HEK293 (cell line): ENCODE data around the gene C1QL1.

Source experiments
- CTCF ChIA-PET: fragments of 350-600 bp; formaldehyde crosslinking; extraction: SDS; loops from one replicate; lab custom pipeline; 2021; ENCODE audit warnings: antibody characterized with exemption; lab: Yijun Ruan, JAX
- POLR2A ChIA-PET: fragments of 300-600 bp; formaldehyde crosslinking; extraction: SDS; loops from one replicate; lab custom pipeline; 2020; ENCODE audit warnings: antibody characterized with exemption, inconsistent platforms; lab: Yijun Ruan, JAX
- H3K27ac ChIP-seq: fragments of 200-500 bp; sonication (Bioruptor generic); 2 replicates; pipeline ENCODE4 v1.5.1; 2014; ENCODE audit warnings: low read depth, low read length, control low read depth, inconsistent platforms; ENCODE audit errors: extremely low read depth
- H3K36me3 ChIP-seq, 2 experiments: fragments of 200-500 bp in 1 of 2; sonication (Bioruptor generic) in 1 of 2; 1 replicate in 1 of 2; 2 replicates in 1 of 2; pipeline ENCODE4 v1.5.1; 2014 to 2017; ENCODE audit warnings: inconsistent platforms in 2 of 2, low read length in 2 of 2; ENCODE audit not compliant: control insufficient read depth in 2 of 2, insufficient read depth in 1 of 2
- H3K4me1 ChIP-seq: fragments of 200-500 bp; sonication (Bioruptor generic); 2 replicates; pipeline ENCODE4 v1.5.1; 2014; ENCODE audit warnings: mild to moderate bottlenecking, low read length, inconsistent platforms; ENCODE audit not compliant: control insufficient read depth, insufficient read depth
- H3K4me3 ChIP-seq: 2 replicates; pipeline ENCODE4 v1.5.1; 2011; ENCODE audit warnings: low read depth, mild to moderate bottlenecking, control low read depth, low read length, moderate library complexity
- H3K9me3 ChIP-seq: fragments of 200-500 bp; sonication (Bioruptor generic); 2 replicates; pipeline ENCODE4 v1.5.1; 2014; ENCODE audit warnings: low read depth, low read length, inconsistent platforms; ENCODE audit not compliant: control insufficient read depth, insufficient read depth
- EGR2 ChIP-seq: fragments of 450-650 bp; formaldehyde crosslinking; IDR thresholded peaks from 2 replicates; pipeline ENCODE4 v1.5.1; 2016; ENCODE audit warnings: low read depth, missing biosample characterization, missing genetic modification characterization
- GLIS1 ChIP-seq: fragments of 450-650 bp; formaldehyde crosslinking; IDR thresholded peaks from 2 replicates; pipeline ENCODE4 v1.5.1; 2016; ENCODE audit warnings: missing biosample characterization, missing genetic modification characterization
- GLIS2 ChIP-seq: fragments of 450-650 bp; formaldehyde crosslinking; IDR thresholded peaks from 2 replicates; pipeline ENCODE4 v1.5.1; 2016; ENCODE audit warnings: missing biosample characterization, missing genetic modification characterization
- SCRT2 ChIP-seq: fragments of 450-650 bp; formaldehyde crosslinking; IDR thresholded peaks from 2 replicates; pipeline ENCODE4 v1.5.1; 2016; ENCODE audit warnings: missing biosample characterization, missing genetic modification characterization
- SP2 ChIP-seq: fragments of 450-650 bp; formaldehyde crosslinking; IDR thresholded peaks from 2 replicates; pipeline ENCODE4 v1.5.1; 2016; ENCODE audit warnings: missing biosample characterization, missing genetic modification characterization
- YY2 ChIP-seq: fragments of 450-650 bp; formaldehyde crosslinking; IDR thresholded peaks from 2 replicates; pipeline ENCODE4 v1.5.1; 2016; ENCODE audit warnings: missing biosample characterization, missing genetic modification characterization
- ZIC2 ChIP-seq: fragments of 450-650 bp; formaldehyde crosslinking; IDR thresholded peaks from 2 replicates; pipeline ENCODE4 v1.5.1; 2016; ENCODE audit warnings: missing biosample characterization, missing genetic modification characterization
- ZNF112 ChIP-seq: fragments of 450-650 bp; formaldehyde crosslinking; IDR thresholded peaks from 2 replicates; pipeline ENCODE4 v1.5.0; 2017; ENCODE audit warnings: missing biosample characterization, missing genetic modification characterization
- ZNF157 ChIP-seq: fragments of 450-650 bp; formaldehyde crosslinking; IDR thresholded peaks from 2 replicates; pipeline ENCODE4 v1.5.1; 2016; ENCODE audit warnings: missing biosample characterization, missing genetic modification characterization
- ZNF2 ChIP-seq: fragments of 450-650 bp; formaldehyde crosslinking; IDR thresholded peaks from 2 replicates; pipeline ENCODE4 v1.5.1; 2016; ENCODE audit warnings: missing biosample characterization, missing genetic modification characterization
- ZNF350 ChIP-seq: fragments of 450-650 bp; formaldehyde crosslinking; IDR thresholded peaks from 2 replicates; pipeline ENCODE4 v1.5.0; 2017; ENCODE audit warnings: missing biosample characterization, mild to moderate bottlenecking, missing genetic modification characterization
- ZNF514 ChIP-seq: fragments of 450-650 bp; formaldehyde crosslinking; IDR thresholded peaks from 2 replicates; pipeline ENCODE4 v1.5.1; 2016; ENCODE audit warnings: missing biosample characterization, missing genetic modification characterization
- ZNF600 ChIP-seq: fragments of 450-650 bp; formaldehyde crosslinking; IDR thresholded peaks from 2 replicates; pipeline ENCODE4 v1.5.1; 2016; ENCODE audit warnings: missing biosample characterization, missing genetic modification characterization
- ZSCAN23 ChIP-seq: fragments of 450-650 bp; formaldehyde crosslinking; IDR thresholded peaks from 2 replicates; pipeline ENCODE4 v1.5.1; 2016; ENCODE audit warnings: missing biosample characterization, missing genetic modification characterization
- TF ChIP-seq, protein P1 (sequence below): fragments of 450-650 bp; formaldehyde crosslinking; IDR thresholded peaks from 2 replicates; pipeline ENCODE4 v1.5.1; 2017; ENCODE audit warnings: missing biosample characterization, missing genetic modification characterization
- TF ChIP-seq, protein P2 (sequence below): fragments of 450-650 bp; formaldehyde crosslinking; IDR thresholded peaks from 2 replicates; pipeline ENCODE4 v1.5.1; 2016; ENCODE audit warnings: missing biosample characterization, missing genetic modification characterization
- TF ChIP-seq, protein P3 (sequence below): fragments of 450-650 bp; formaldehyde crosslinking; optimal IDR thresholded peaks from 2 replicates; pipeline ENCODE3; 2016; ENCODE audit warnings: missing biosample characterization, mild to moderate bottlenecking, missing genetic modification characterization

Gene C1QL1

DNA sequence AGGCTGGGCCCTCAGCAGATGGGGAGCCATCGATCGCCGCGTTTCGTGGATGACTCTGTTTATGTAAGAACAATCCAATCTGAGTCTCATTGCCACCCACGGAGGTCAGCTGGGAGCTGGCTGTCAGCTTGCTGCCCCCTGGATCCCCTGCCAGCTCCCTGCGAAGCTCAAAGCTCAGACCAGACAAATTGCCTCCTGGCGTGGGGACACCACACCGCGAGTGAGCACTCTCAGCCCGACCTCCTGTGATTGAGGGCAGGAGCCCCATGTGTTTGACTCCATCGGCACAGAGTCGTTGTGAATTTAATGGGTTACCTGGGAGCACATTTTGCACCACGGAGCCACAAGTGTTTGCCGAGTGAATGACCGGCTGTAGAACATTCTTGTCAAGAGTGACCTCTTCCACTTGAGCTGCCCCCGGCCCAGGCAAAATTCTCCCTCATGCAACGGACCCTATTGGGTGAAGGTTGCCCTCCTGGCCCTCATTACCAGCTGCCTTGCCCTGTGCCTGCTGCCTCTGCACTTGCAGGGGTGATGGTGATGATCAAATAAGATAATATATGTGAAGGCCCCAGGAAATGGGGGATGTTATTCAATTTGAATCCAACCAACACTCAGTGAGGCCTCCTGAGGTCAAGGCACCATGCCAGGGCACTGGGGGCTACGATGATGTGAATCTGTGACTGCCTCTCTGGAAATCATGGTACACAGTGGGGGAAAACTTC is 45.2 kb downstream of the C1QL1 start:
- H3K36me3 ChIP-seq = peaks cover 14 to 26% of the 10 kb centered on the region in 2 experiments
- TF ChIP-seq ZIC2 (tag by site-specific recombination) (peak; percentile 81), ZNF350 (no peak), GLIS1 (tag by site-specific recombination) (peak; percentile 56; the same call in 1 of the 2 replicates), GLIS2 (tag by site-specific recombination) (peak; percentile 30; the same call in 1 of the 2 replicates), ZNF157 (tag by site-specific recombination) (no peak), SCRT2 (tag by site-specific recombination) (0 out of 2 replicates have a peak, but pooled peaks have one; percentile 29), ZNF112 (tag by site-specific recombination) (no peak), YY2 (tag by site-specific recombination) (no peak)
- TF ChIP-seq, protein P1, sequence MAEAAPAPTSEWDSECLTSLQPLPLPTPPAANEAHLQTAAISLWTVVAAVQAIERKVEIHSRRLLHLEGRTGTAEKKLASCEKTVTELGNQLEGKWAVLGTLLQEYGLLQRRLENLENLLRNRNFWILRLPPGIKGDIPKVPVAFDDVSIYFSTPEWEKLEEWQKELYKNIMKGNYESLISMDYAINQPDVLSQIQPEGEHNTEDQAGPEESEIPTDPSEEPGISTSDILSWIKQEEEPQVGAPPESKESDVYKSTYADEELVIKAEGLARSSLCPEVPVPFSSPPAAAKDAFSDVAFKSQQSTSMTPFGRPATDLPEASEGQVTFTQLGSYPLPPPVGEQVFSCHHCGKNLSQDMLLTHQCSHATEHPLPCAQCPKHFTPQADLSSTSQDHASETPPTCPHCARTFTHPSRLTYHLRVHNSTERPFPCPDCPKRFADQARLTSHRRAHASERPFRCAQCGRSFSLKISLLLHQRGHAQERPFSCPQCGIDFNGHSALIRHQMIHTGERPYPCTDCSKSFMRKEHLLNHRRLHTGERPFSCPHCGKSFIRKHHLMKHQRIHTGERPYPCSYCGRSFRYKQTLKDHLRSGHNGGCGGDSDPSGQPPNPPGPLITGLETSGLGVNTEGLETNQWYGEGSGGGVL = no peak
- TF ChIP-seq, all 188 proteins: peak for 4
- no peaks in the 10 kb centered on the region; the same call in 1 of the 2 replicates for H3K4me1 ChIP-seq
- H3K4me3 ChIP-seq = no peak overlapping the region
- ChIA-PET POLR2A (interaction anchor here (0.6 to 1.4 kb wide), 5 partner anchors 9 to 98 kb away, joined by 3 to 4 read pairs (median 3); partner anchors contain the start of gene C1QL1), CTCF (interaction anchor here (0.7 to 7.9 kb wide), 8 partner anchors 28 to 212 kb away, joined by 3 to 296 read pairs (median 4); partner anchors contain the start of gene ACBD4)
- H3K9me3 ChIP-seq = no peaks in the 10 kb centered on the region
- H3K27ac ChIP-seq = no peak overlapping the region

- no peak for TF ChIP-seq SP2 (tag by site-specific recombination)
- Histone ChIP-seq H3K36me3 (peaks cover 13 to 19% of the 10 kb centered on the region in 2 experiments), H3K9me3 (no peaks in the 10 kb centered on the region), H3K4me3 (no peak overlapping the region), H3K27ac (no peak overlapping the region), H3K4me1 (no peaks in the 10 kb centered on the region; the same call in 1 of the 2 replicates)
- CTCF ChIA-PET = interaction anchor here (0.6 to 7.9 kb wide), 9 partner anchors 9 to 177 kb away, joined by 3 to 296 read pairs (median 39); partner anchors contain the start of gene EFTUD2
- POLR2A ChIA-PET = interaction anchor here (0.7 to 0.9 kb wide), 2 partner anchors 11 to 206 kb away, joined by 3 read pairs; no protein-coding TSS in a partner anchor
These were observed 46.0 kb downstream of the C1QL1 start for GRCh38 chr17:44922136-44922535.

DNA sequence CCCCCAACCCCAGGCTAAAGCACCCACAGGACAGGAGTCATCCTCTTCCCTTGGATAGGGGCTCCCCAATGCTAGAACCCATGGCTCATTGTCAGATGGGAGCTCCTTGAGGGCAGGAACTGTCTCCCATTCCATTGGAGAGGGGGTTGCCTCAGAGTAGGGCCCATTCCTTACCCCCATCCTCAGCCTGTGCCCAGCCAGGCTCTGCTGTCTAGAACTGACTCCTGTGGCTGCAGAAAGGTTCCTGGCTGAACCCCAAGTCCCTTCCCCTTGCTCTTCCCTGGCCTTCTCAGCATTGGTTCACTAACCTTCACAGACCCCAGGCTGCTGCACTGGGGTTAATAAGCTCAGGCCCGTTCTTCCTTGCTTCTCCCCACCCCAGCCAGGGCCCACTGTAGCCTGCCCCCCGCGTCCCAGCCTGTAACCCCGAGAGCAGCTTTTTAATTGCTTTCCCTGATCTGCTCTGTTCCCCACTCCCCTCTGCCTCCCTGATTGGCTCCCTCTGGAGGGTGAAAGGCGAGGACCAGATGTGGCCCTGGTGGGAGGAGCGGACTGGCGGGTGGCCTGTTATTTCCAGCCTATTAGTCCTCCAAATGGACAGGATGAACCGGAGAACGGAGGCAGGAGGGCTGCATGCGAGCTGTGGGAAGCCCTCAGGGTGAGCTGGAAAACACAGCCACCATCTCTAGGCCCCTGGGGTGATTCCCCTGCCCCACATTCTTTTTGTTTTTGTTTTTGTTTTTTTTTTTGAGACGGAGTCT is 46.8 kb downstream of the C1QL1 start:
- ChIA-PET POLR2A (interaction anchor here (0.5 to 1.3 kb wide), 3 partner anchors 83 to 205 kb away, joined by 3 to 7 read pairs (median 3); no protein-coding TSS in a partner anchor), CTCF (interaction anchor here (0.6 to 7.9 kb wide), 30 partner anchors 10 to 232 kb away, joined by 3 to 296 read pairs (median 6); partner anchors contain the start of genes ACBD4, C1QL1, EFTUD2 and PLCD3)
- H3K36me3 ChIP-seq = peaks cover 9 to 10% of the 10 kb centered on the region in 2 experiments

GRCh38 chr17:44920565-44920940 is 47.5 kb downstream of the C1QL1 start:
- POLR2A ChIA-PET = interaction anchor here (0.5 to 1.3 kb wide), 6 partner anchors 9 to 108 kb away, joined by 3 to 7 read pairs (median 5); no protein-coding TSS in a partner anchor
- CTCF ChIA-PET = interaction anchor here (0.5 to 7.9 kb wide), 61 partner anchors 7 to 290 kb away, joined by 3 to 296 read pairs (median 4); partner anchors contain the start of genes ACBD4, C1QL1, EFTUD2 and NMT1
- Histone ChIP-seq H3K36me3 (peaks cover 2 to 3% of the 10 kb centered on the region in 2 experiments; a peak in 2 of 3 replicates), H3K27ac (no peak overlapping the region), H3K9me3 (no peaks in the 10 kb centered on the region), H3K4me3 (no peak overlapping the region), H3K4me1 (no peaks in the 10 kb centered on the region; the same call in 1 of the 2 replicates)
- TF ChIP-seq, protein P2, sequence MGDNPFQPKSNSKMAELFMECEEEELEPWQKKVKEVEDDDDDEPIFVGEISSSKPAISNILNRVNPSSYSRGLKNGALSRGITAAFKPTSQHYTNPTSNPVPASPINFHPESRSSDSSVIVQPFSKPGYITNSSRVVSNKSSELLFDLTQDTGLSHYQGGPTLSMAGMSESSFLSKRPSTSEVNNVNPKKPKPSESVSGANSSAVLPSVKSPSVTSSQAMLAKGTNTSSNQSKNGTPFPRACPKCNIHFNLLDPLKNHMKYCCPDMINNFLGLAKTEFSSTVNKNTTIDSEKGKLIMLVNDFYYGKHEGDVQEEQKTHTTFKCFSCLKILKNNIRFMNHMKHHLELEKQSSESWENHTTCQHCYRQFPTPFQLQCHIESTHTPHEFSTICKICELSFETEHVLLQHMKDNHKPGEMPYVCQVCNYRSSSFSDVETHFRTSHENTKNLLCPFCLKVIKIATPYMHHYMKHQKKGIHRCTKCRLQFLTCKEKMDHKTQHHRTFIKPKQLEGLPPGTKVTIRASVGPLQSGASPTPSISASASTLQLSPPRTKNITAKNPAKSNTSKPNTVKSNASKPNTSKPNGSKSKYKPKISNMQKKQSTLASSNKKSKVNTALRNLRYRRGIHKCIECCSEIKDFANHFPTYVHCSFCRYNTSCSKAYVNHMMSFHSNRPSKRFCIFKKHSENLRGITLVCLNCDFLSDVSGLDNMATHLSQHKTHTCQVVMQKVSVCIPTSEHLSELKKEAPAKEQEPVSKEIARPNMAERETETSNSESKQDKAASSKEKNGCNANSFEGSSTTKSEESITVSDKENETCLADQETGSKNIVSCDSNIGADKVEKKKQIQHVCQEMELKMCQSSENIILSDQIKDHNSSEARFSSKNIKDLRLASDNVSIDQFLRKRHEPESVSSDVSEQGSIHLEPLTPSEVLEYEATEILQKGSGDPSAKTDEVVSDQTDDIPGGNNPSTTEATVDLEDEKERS (tag by site-specific recombination) = no peak
- TF ChIP-seq, protein P3, sequence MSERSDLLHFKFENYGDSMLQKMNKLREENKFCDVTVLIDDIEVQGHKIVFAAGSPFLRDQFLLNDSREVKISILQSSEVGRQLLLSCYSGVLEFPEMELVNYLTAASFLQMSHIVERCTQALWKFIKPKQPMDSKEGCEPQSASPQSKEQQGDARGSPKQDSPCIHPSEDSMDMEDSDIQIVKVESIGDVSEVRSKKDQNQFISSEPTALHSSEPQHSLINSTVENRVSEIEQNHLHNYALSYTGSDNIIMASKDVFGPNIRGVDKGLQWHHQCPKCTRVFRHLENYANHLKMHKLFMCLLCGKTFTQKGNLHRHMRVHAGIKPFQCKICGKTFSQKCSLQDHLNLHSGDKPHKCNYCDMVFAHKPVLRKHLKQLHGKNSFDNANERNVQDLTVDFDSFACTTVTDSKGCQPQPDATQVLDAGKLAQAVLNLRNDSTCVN (tag by site-specific recombination) = no peak
- TF ChIP-seq ZNF514 (tag by site-specific recombination) (no peak), ZSCAN23 (tag by site-specific recombination) (no peak)

More for the DNA sequence above, 46.8 kb downstream of the C1QL1 start:
- H3K27ac ChIP-seq = no peak overlapping the region
- peak; percentile 96 for TF ChIP-seq ZIC2 (tag by site-specific recombination)
- TF ChIP-seq ZNF600 (tag by site-specific recombination) = peak; percentile 26; the same call in 1 of the 2 replicates
- TF ChIP-seq ZNF2 = no peak
- 0 out of 2 replicates have a peak, but pooled peaks have one; percentile 14 for TF ChIP-seq EGR2 (tag by site-specific recombination)
- H3K4me1 ChIP-seq = no peaks in the 10 kb centered on the region; the same call in 1 of the 2 replicates
- H3K9me3 ChIP-seq = no peaks in the 10 kb centered on the region
- no peak overlapping the region for H3K4me3 ChIP-seq
